ENCODE data around the gene ADGRG1. TPM values are rescaled to one million over a fixed set of nuclear protein-coding genes. Genes with fewer than 3 reads are reported as not detected.

The ADGRG1 gene
- total RNA-seq, 4 donors from 2014 or later, result 6.5 to 87.0 (median 7.8) TPM

GRCh38 chr16:57600952-57601580 is 27.4 kb upstream of the ADGRG1 start:
- intact Hi-C loops (cut with DNase I; ENCODE audit: low total_unique reads), result no loop called here
- H3K27ac ChIP-seq, result no peak overlapping the region
- no peak for TF ChIP-seq POLR2A (IDR thresholded peaks at IDR 0.05)
- TF ChIP-seq, protein P1, sequence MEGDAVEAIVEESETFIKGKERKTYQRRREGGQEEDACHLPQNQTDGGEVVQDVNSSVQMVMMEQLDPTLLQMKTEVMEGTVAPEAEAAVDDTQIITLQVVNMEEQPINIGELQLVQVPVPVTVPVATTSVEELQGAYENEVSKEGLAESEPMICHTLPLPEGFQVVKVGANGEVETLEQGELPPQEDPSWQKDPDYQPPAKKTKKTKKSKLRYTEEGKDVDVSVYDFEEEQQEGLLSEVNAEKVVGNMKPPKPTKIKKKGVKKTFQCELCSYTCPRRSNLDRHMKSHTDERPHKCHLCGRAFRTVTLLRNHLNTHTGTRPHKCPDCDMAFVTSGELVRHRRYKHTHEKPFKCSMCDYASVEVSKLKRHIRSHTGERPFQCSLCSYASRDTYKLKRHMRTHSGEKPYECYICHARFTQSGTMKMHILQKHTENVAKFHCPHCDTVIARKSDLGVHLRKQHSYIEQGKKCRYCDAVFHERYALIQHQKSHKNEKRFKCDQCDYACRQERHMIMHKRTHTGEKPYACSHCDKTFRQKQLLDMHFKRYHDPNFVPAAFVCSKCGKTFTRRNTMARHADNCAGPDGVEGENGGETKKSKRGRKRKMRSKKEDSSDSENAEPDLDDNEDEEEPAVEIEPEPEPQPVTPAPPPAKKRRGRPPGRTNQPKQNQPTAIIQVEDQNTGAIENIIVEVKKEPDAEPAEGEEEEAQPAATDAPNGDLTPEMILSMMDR (IDR thresholded peaks at IDR 0.05), result no peak

DNA sequence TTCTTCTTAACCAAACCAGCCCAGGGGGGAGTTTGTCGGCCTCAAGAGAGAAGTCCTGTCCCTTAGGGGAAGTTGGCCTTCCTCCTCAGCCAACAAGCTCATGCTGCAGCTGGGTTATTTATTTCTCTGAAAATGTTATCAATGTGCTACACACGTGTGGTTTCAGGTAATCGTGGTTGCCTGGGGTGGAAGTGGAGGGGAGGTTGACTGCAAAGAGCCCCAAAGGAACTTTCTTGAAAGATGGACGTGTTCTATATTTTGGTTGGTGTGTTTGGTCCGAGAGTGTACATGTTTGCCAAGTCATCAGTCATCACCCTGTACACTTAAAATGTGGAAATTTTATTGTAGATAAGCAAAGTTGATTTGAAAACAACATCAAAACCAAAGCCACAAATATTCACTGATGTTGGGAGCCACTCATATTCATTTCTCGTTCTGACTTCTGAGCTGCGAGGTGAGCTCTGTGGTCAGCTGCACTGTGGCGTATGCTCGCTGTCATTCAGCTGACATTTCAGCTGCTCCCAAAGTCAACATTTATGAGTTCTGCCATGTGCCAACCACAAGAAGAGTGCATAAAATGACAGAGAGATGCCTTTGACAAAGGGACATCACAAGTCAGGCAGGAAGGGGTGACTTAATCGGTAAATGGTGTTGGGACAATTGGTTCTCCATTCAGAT is 26.5 kb upstream of the ADGRG1 start:
- Histone ChIP-seq H3K4me1 (no peaks in the 10 kb centered on the region), H3K27ac (no peak overlapping the region), H3K27me3 (no peaks in the 10 kb centered on the region), H3K36me3 (no peaks in the 10 kb centered on the region), H3K9me3 (no peaks in the 10 kb centered on the region), H3K4me3 (no peak overlapping the region)
- TF ChIP-seq, protein P1 (IDR thresholded peaks at IDR 0.05), result no peak
- no peak for TF ChIP-seq POLR2A (IDR thresholded peaks at IDR 0.05)
- intact Hi-C loops (cut with DNase I; ENCODE audit: low total_unique reads), result no loop called here
- DNase-seq, result no peak

More at GRCh38 chr16:57600952-57601580, 27.4 kb upstream of the ADGRG1 start:
- H3K4me1 ChIP-seq, result no peaks in the 10 kb centered on the region
- H3K27me3 ChIP-seq, result no peaks in the 10 kb centered on the region
- H3K9me3 ChIP-seq, result no peaks in the 10 kb centered on the region
- no peak overlapping the region for H3K4me3 ChIP-seq
- no peaks in the 10 kb centered on the region for H3K36me3 ChIP-seq
- no peak for DNase-seq

DNA sequence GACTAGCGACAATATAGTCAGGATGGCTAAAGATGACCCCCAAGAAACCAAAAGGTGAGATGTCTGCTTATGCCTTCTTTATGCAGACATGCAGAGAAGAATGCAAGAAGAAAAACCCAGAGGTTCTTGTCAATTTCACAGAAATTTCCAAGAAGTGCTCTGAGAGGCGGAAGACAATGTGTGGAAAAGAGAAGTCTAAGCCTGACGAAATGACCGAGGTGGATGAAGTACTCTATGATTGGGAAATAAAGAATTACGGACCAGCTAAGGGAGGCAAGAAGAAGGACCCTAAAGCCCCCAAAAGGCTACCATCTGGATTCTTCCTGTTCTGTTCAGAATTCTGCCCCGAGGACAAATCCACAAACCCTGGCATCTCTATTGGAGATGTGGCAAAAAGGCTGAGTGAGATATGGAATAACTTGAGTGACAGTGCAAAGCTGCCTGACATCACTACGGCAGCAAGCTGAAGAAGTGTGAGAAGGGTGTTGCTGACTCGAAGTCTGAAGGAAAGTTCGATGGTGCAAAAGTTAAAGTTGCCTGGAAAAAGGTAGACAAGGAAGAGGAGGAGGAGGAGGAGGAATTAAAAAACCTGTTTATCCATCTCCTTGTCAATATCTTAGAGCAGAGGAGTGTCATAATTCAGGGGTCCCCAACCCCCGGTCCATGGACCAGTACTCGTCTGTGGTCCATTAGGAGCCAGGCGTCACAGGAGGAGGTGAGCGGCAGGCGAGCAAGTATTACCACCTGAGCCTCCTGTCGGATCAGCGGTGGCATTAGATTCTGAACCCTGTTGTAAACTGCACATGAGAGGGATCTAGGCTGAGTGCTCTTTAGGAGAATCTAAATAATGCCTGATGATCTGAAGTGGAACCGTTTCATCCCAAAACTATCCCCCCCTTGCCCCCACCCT is 25.1 kb upstream of the ADGRG1 start:
- TF ChIP-seq, protein P1 (IDR thresholded peaks at IDR 0.05), result no peak
- no peak for TF ChIP-seq POLR2A (IDR thresholded peaks at IDR 0.05)
- Histone ChIP-seq H3K4me1 (no peaks in the 10 kb centered on the region), H3K27me3 (no peaks in the 10 kb centered on the region), H3K4me3 (no peak overlapping the region), H3K36me3 (no peaks in the 10 kb centered on the region), H3K27ac (no peak overlapping the region), H3K9me3 (no peaks in the 10 kb centered on the region)
- no peak for DNase-seq
- intact Hi-C loops (cut with DNase I; ENCODE audit: low total_unique reads), result no loop called here

DNA sequence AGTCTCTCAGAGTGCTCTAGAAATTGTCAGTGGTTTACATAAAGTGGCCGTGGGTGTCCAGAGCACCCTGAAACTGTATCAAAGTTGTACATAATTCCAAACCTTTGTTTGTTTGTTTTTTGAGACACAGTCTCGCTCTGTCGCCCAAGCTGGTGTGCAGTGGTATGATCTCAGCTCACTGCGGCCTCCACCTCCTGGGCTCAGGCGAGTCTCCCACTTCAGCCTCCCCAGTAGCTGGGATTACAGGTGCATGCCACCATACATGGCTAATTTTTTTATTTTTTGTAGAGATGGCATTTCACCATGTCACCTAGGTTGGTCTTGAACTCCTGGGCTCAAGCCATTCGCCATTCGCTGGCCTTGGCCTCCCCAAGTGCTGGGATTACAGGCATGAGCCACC is 24.3 kb upstream of the ADGRG1 start:
- no peak overlapping the region for H3K4me3 ChIP-seq
- H3K27ac ChIP-seq, result no peak overlapping the region
- no peaks in the 10 kb centered on the region for H3K27me3 ChIP-seq
- TF ChIP-seq, protein P1 (IDR thresholded peaks at IDR 0.05), result no peak
- TF ChIP-seq POLR2A (IDR thresholded peaks at IDR 0.05), result no peak
- DNase-seq, result no peak
- no peaks in the 10 kb centered on the region for H3K9me3 ChIP-seq
- H3K4me1 ChIP-seq, result no peaks in the 10 kb centered on the region
- intact Hi-C loops (cut with DNase I; ENCODE audit: low total_unique reads), result no loop called here
- H3K36me3 ChIP-seq, result no peaks in the 10 kb centered on the region

Measured in uterus (tissue), 4 donors.